HCT116 (cell line): ENCODE measurements around the gene LRP1B. TPM values are rescaled to one million over a fixed set of nuclear protein-coding genes. Genes with fewer than 3 reads are reported as not detected.
"Not testable (repeated sequence)": the region's sequence is repeated elsewhere in the genome, so short reads cannot be mapped to it uniquely, and the experiment has no call there.

Experiments used
- ATAC-seq: fragments of 200-7000 bp; cut with Tn5 transposase; 2 replicates; pipeline ENCODE4 v1.9.1; 2020; ENCODE audit warnings: mild to moderate bottlenecking, moderate library complexity
- BruUV-seq: library from RNA; stranded (reverse); fragments of 400-500 nt; replicated peaks from 2 replicates; lab custom pipeline; 2021; lab: Mats Ljungman, UMichigan
- CTCF ChIA-PET: fragments of 300-600 bp; sonication (Branson Sonifier 250); formaldehyde crosslinking; loops from one replicate; lab custom pipeline; 2021; ENCODE audit warnings: antibody characterized with exemption; lab: Charles Lee
- POLR2A ChIA-PET: fragments of 300-600, 350-600 bp; sonication (Branson Sonifier 250); formaldehyde crosslinking; loops from one replicate; lab custom pipeline; 2021; ENCODE audit warnings: antibody characterized with exemption; lab: Charles Lee
- RAD21 ChIA-PET, 2 experiments: fragments of 300-600 bp; sonication (Branson Sonifier 250); formaldehyde crosslinking; loops; one replicate each; lab custom pipeline; 2023; ENCODE audit warnings: low total read pairs in 2 of 2; ENCODE audit not compliant: uncharacterized antibody in 2 of 2, unreplicated experiment in 2 of 2, low non-redundant PET in 1 of 2; lab: Charles Lee
- DNase-seq: peaks from one replicate; pipeline ENCODE4 v3.0.0-alpha.2; 2010; ENCODE audit warnings: low read depth, low spot score
- H2AFZ ChIP-seq: fragments of 200-600 bp; shearing (Covaris generic), sonication (generic); 2 replicates; pipeline ENCODE4 v1.6.1; 2017; ENCODE audit warnings: low read depth, mixed run types, mixed read lengths, antibody characterized with exemption, low read length; ENCODE audit not compliant: poor library complexity, severe bottlenecking
- H3K27ac ChIP-seq: 2 replicates; pipeline ENCODE4 v1.5.1; 2012; ENCODE audit warnings: low read depth, low read length
- H3K27me3 ChIP-seq: fragments of 200-600 bp; sonication (generic); 2 replicates; pipeline ENCODE4 v1.6.1; 2016; ENCODE audit warnings: mixed run types, low read length, mixed read lengths; ENCODE audit not compliant: insufficient read depth
- H3K36me3 ChIP-seq, 2 experiments: fragments of 200-500 bp in 1 of 2; fragments of 200-600 bp in 1 of 2; sonication (Bioruptor generic) in 1 of 2; sonication (generic) in 1 of 2; 2 replicates each; pipeline versions ENCODE4 v1.5.1 to v1.6.1; 2014 to 2016; ENCODE audit warnings: low read length in 2 of 2, inconsistent platforms in 1 of 2, mixed read lengths in 1 of 2, mixed run types in 1 of 2; ENCODE audit not compliant: insufficient read depth in 2 of 2, control insufficient read depth in 1 of 2
- H3K4me1 ChIP-seq, 2 experiments: fragments of 200-600 bp in 1 of 2; sonication (generic) in 1 of 2; 2 replicates each; pipeline versions ENCODE4 v1.5.1 to v1.6.1; 2012 to 2017; ENCODE audit warnings: low read length in 2 of 2, inconsistent platforms in 1 of 2, mild to moderate bottlenecking in 1 of 2, mixed read lengths in 1 of 2, mixed run types in 1 of 2, moderate library complexity in 1 of 2; ENCODE audit not compliant: insufficient read depth in 2 of 2, control insufficient read depth in 1 of 2
- H3K4me2 ChIP-seq: fragments of 200-600 bp; sonication (generic); 2 replicates; pipeline ENCODE4 v1.6.1; 2017; ENCODE audit warnings: mixed run types, low read length, mixed read lengths
- H3K4me3 ChIP-seq, 2 experiments: fragments of 200-600 bp in 1 of 2; sonication (generic) in 1 of 2; replicated peaks in 1 of 2; 2 replicates each; pipeline ENCODE4 v1.5.1; 2011 to 2016; ENCODE audit warnings: low read length in 2 of 2, control low read depth in 1 of 2, low read depth in 1 of 2, mild to moderate bottlenecking in 1 of 2, mixed read lengths in 1 of 2, mixed run types in 1 of 2
- H3K79me2 ChIP-seq: fragments of 200-600 bp; sonication (generic); 2 replicates; pipeline ENCODE4 v1.6.1; 2017; ENCODE audit warnings: mild to moderate bottlenecking, mixed run types, low read length, moderate library complexity, mixed read lengths; ENCODE audit not compliant: insufficient read depth
- H3K9ac ChIP-seq: fragments of 200-600 bp; sonication (generic); 2 replicates; pipeline ENCODE4 v1.6.1; 2016; ENCODE audit warnings: low read length, mixed read lengths
- H3K9me2 ChIP-seq: fragments of 200-600 bp; sonication (generic), shearing (Covaris generic); 2 replicates; pipeline ENCODE4 v1.6.1; 2017; ENCODE audit warnings: mixed run types, mild to moderate bottlenecking, moderate library complexity; ENCODE audit not compliant: insufficient read depth
- H3K9me3 ChIP-seq, 2 experiments: fragments of 200-500 bp in 1 of 2; fragments of 200-600 bp in 1 of 2; sonication (Bioruptor generic) in 1 of 2; sonication (generic) in 1 of 2; 2 replicates each; pipeline ENCODE4 v1.6.1; 2014 to 2017; ENCODE audit warnings: low read length in 2 of 2, mixed read lengths in 2 of 2, inconsistent platforms in 1 of 2, low read depth in 1 of 2, mild to moderate bottlenecking in 1 of 2, mixed run types in 1 of 2, moderate library complexity in 1 of 2; ENCODE audit not compliant: control insufficient read depth in 1 of 2, insufficient read depth in 1 of 2
- H4K20me1 ChIP-seq: fragments of 200-600 bp; sonication (generic), shearing (Covaris generic); 2 replicates; pipeline ENCODE4 v1.6.1; 2017; ENCODE audit warnings: mixed run types, mild to moderate bottlenecking, moderate library complexity; ENCODE audit not compliant: insufficient read depth
- CBX3 ChIP-seq: IDR thresholded peaks from 2 replicates; pipeline ENCODE4 v1.6.1; 2012; ENCODE audit warnings: low read depth
- CEBPB ChIP-seq: IDR thresholded peaks from 2 replicates; pipeline ENCODE4 v1.6.1; 2012; ENCODE audit warnings: low read depth
- CTCF ChIP-seq, 3 experiments: fragments of 200-600 bp in 1 of 3; sonication (generic) in 1 of 3; IDR thresholded peaks in 2 of 3; conservative IDR thresholded peaks in 1 of 3; 2 replicates each; pipeline ENCODE4 v1.5.1; 2012 to 2017; ENCODE audit warnings: low read depth in 2 of 3, low read length in 2 of 3, antibody characterized with exemption in 1 of 3, borderline replicate concordance in 1 of 3, control low read depth in 1 of 3, mild to moderate bottlenecking in 1 of 3, mixed read lengths in 1 of 3, mixed run types in 1 of 3, moderate library complexity in 1 of 3; ENCODE audit not compliant: insufficient read depth in 1 of 3
- EGR1 ChIP-seq: IDR thresholded peaks from 2 replicates; pipeline ENCODE4 v1.6.1; 2012; ENCODE audit warnings: low read depth
- ELF1 ChIP-seq: IDR thresholded peaks from 2 replicates; pipeline ENCODE4 v1.6.1; 2012; ENCODE audit warnings: low read depth, borderline replicate concordance
- EZH2phosphoT487 ChIP-seq: fragments of 200-600 bp; IDR thresholded peaks from 2 replicates; pipeline ENCODE4 v1.6.1; 2018; ENCODE audit warnings: antibody characterized with exemption, borderline replicate concordance
- JUND ChIP-seq: IDR thresholded peaks from 2 replicates; pipeline ENCODE4 v1.6.1; 2012
- SP1 ChIP-seq: IDR thresholded peaks from 2 replicates; pipeline ENCODE4 v1.6.1; 2012; ENCODE audit warnings: low read depth
- YY1 ChIP-seq: IDR thresholded peaks from 2 replicates; pipeline ENCODE4 v1.6.1; 2011; ENCODE audit warnings: low read length, low read depth, moderate library complexity, mild to moderate bottlenecking; ENCODE audit not compliant: insufficient replicate concordance; ENCODE audit errors: extremely low read depth
- intact Hi-C: fragments of 100-400 bp; cut with micrococcal nuclease; formaldehyde crosslinking; loops from 2 replicates; pipeline ENCODE4 v1.10.0; 2022
- total RNA-seq: library from RNA; stranded (reverse); gene quantifications from one replicate; pipeline ENCODE4 v1.2.1, GENCODE V29; 2021; ENCODE audit not compliant: unreplicated experiment

The LRP1B gene
- total RNA-seq, 1 experiment from 2014 or later = 0.34 TPM

GRCh38 chr2:141182246-141182645 is 948.6 kb downstream of the LRP1B start (continued):
- TF ChIP-seq CTCF (IDR thresholded peaks at IDR 0.05 in 2 of 3, conservative IDR thresholded peaks at IDR 0.05 in 1 of 3; ENCODE audit: borderline replicate concordance in 1 of 3, insufficient read depth in 1 of 3, low read depth in 2 of 3, low read length in 2 of 3) = no peak
- no peak for TF ChIP-seq EGR1
- TF ChIP-seq SP1 = no peak
- TF ChIP-seq CEBPB = no peak
- TF ChIP-seq ELF1 = no peak
- TF ChIP-seq EZH2phosphoT487 = no peak
- no peak for TF ChIP-seq CBX3
- TF ChIP-seq JUND = no peak
- TF ChIP-seq YY1 = no peak

- H3K79me2 ChIP-seq, H3K4me2 ChIP-seq, H3K9me3 ChIP-seq, BruUV-seq, intact Hi-C loops, H3K27ac ChIP-seq, H3K27me3 ChIP-seq, CTCF ChIA-PET, H3K4me1 ChIP-seq, H3K4me3 ChIP-seq, RAD21 ChIA-PET, ATAC-seq, H3K9ac ChIP-seq, H4K20me1 ChIP-seq, H3K36me3 ChIP-seq, H2AFZ ChIP-seq, POLR2A ChIA-PET, DNase-seq, H3K9me2 ChIP-seq: not testable (repeated sequence)
Measured at GRCh38 chr2:141169117-141169516, 961.7 kb downstream of the LRP1B start.
